ENCODE results near the gene IL12A.
A peak's percentile ranks its signal among the peaks of the same experiment; 100 is the strongest.

Gene IL12A

DNA sequence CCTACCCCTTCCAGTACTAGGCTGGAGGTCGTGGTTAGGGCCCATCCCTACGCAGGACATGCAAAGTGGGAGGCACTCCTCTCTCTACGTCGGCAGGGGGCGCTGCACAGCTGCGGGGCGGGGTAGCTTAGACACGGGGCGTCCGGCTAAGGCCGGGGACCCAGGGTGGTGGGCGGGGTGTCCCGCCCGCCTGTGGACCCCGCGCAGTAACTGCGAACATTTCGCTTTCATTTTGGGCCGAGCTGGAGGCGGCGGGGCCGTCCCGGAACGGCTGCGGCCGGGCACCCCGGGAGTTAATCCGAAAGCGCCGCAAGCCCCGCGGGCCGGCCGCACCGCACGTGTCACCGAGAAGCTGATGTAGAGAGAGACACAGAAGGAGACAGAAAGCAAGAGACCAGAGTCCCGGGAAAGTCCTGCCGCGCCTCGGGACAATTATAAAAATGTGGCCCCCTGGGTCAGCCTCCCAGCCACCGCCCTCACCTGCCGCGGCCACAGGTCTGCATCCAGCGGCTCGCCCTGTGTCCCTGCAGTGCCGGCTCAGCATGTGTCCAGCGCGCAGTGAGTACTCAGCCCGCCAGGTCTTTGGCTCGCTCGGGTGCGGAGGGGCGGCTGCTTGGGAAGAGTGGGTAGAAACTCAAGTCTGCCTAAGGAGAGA lies at the start of gene IL12A:
Gene IL12A (plus strand): TSS at position 219 of the 655 bp plus-strand sequence.
- DNase-seq, result peak; percentile 86

DNA sequence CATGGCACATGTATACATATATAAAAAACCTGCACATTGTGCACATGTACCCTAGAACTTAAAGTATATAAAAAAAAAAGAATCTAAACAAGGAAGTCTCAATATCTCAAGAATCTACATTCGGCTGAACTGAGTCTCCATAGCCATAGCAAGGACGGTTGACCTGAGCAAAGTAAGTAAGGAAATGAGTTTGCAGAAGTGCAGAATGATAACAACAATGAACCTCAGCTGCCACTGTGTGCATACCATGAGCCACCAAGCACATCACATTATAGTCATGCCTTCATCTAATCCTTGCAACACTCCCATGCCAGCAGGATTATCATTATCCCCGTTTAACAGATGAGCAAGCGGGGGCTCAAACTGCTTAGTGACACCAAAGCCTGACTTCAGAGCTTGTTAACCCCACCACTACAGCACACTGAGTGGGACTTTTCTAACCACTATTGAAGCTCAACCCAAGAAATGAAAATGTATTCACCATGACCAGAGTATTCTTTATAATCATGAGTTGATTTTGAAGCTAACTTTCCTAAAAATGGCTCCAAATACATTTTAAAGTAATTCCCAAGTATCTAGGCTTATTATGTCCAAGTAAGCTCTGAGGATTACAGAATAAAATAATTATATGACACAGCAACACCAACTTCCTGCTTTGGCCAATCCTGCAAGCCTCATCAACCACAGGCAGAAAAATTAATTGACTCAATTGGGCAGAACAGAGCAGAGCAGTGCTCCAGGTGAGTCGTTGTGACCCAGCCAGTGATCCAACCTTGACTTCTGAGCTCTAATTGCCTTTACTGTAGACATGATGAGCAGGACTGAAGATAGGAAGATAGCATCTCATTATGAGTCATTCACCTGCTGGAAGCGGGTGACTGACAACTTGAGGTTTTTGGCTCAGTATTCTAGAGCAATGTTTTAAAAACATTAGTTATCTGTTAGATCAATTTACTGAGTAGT lies 47.3 kb upstream of the IL12A start:
- DNase-seq, result no peak

GRCh38 chr3:159944781-159945180 lies 43.9 kb upstream of the IL12A start:
- no peak for DNase-seq

DNA sequence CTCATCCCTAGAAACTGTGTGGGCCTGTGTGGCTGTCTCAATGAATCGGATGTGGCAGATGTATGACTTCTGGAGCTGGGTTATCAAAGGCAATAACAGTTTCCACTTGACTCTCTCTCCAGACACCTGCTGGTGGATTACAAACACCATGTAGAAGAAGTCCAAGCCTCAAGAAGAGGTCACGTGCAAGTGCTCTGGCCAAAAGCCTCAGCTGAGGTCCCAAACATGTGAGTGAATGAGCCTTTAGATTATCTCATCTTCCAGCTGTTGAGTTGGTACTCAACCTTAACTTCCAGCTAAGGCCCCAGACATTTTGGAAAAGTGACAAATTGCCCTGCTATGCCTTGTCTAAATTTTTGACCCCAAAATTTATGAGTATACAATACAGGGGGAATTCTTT lies 42.7 kb upstream of the IL12A start:
- no peak for DNase-seq

GRCh38 chr3:159947220-159947619 lies 41.4 kb upstream of the IL12A start:
- DNase-seq, result no peak

GRCh38 chr3:159948429-159949144 lies 40.0 kb upstream of the IL12A start:
- DNase-seq, result no peak

- no peak for DNase-seq
Measured at GRCh38 chr3:159950156-159950898, 38.3 kb upstream of the IL12A start.

DNA sequence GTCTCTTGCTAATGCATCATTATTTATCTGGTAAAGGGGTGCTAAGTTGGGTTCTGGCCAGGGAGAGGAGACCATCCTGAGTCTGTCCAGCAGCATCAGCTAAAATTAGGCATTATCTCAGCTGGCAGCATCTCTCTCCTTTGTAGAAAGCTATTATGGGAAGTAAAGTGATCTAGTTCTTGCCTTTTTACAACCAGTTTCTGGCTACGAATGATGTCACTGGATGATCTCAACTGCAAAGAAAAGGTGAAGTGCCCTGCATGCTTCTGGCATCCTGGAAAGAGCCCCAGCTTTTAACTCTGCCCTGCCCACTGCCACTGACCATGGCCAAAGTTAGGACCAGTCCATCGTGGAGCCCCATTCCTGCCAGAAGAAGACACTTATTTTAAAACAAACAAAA lies 37.1 kb upstream of the IL12A start:
- DNase-seq, result no peak

DNA sequence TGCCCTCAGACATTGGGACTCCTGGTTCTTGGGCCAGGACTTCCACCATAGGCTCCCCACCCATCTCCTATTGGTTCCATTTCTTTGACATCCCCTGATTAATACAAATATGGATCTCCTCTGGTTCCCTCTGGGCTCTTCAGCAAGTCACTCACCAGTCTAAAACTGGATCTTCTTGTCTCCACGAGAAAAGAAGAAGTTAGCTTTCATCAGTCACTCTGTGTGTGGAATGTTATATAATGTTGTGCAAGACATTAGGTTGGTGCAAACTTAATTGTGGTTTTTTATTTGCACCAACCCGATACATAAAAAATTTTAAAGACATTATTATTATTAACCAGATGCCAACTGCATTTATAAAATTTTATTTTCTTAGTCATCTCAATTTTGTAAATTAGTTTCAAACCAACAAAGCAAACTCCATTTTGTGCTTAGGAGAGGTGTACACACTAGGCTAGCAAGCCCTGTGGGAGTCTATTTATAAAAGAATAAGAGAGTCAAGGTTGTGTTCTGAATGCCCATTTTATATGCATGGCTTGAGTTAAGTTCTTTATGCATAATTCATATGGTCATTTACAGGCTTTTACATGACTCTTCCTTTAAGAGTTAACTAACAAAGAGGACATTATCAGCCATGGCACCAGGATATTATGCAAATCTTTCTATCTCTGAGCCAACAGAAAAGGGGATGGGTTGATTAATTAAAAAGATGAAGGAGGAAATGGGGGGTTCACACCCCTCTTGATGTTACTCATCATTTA lies 35.1 kb upstream of the IL12A start:
- DNase-seq, result no peak

DNA sequence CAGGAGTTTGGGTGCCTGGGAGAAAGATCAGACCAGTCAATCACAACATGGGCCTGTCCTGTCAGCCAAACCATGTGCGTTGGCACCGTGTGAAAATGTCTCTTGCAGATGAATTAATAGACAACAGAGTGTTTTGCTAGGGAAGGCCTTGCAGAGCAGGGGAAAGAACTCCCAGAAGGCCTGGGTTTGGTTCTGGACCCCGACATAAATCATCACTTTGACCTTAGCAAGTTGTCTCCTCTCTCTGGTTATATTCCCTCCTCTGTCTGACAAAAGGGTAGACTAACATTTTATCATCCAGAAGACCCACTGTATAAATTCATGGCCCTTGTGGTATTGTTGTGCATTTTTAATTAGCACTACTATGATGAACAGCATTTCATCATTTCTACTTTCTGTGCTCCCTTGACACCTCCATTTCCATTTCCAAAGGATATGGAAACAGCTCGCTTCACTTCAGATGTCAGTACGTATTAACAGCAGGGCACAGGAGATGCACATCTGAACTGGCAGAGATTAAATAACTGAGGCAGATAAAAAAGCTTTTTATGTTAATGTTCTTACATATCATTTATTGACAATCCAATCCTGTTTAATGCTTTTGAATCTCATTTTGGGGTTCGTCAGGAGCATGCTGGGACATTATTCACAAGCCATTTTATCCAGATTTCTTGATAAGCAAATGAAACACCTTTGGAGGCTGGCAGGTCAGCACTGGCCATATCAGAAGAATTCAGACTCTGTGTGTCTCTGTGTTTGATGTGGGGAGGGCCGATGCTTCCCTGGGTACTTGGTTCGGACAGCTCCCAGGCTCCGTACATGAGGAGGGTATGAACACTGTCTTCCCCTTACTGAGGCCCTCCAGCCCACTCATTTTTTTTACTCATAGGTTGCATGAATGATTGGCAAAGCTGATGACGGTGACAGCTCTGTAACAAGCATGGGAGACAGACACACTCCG lies 28.2 kb upstream of the IL12A start:
- DNase-seq, result no peak

DNA sequence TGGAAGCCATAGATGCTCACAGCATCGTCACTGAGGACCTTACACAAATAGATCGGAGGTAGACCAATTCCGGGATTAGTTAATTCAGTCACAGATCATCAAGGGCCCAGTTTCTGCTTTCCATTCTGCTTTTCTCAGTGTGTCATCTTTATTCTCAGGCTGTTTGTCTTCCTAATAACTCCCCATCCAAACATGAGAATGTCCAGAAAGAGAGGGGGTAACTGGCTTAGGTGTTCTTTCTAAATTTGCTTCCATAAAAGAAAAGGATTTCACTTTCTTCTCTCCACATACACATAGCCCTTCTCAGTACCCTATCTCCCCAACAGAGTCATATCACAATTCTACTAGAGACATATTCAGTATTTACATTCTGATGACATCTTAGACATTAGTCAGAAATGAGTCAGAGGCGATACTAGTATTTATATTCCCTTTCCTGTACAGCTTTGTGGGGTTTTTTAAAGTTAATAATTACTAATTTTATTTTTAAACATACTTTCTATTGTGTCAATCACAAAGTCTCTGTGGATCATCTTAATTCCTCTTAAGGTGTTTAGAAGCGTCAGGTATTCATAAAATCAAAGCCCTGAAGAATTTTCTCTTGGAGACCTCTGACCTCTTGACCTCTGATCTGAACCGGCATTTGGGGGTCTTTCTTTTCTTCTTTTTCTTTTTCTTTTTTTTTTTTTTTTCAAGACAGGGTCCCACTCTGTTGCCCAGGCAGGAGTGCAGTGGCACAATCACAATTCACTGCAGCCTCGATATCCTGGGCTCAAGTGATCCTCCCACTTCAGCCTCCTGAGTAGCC lies 24.3 kb upstream of the IL12A start:
- no peak for DNase-seq

- DNase-seq, result no peak
Measured at GRCh38 chr3:159971311-159971710, 17.3 kb upstream of the IL12A start.

- DNase-seq, result no peak
Measured at GRCh38 chr3:159977295-159977694, 11.3 kb upstream of the IL12A start.

DNA sequence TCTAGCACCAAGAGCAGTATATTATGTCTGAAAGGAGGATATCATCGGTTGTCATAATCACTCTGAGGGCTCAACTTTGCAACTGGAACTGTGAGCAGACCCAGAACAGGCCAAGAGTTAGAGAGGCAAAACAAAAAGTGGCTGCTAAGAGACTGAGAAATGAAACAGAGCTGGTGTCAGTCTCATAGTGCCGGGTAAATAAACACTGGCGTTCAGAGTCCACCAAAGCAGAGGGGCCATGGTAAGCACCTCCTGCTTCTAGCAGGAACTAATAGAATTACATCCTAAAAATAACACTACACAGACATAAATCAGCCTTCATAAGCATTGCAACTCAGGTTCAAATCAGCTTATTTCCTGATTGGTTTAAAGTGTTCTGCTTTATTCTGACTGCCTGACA lies 10.3 kb upstream of the IL12A start:
- no peak for DNase-seq

GRCh38 chr3:159978918-159979703 lies 9.5 kb upstream of the IL12A start:
- DNase-seq, result no peak

GRCh38 chr3:159982442-159982974 lies 6.1 kb upstream of the IL12A start:
- DNase-seq, result no peak

DNA sequence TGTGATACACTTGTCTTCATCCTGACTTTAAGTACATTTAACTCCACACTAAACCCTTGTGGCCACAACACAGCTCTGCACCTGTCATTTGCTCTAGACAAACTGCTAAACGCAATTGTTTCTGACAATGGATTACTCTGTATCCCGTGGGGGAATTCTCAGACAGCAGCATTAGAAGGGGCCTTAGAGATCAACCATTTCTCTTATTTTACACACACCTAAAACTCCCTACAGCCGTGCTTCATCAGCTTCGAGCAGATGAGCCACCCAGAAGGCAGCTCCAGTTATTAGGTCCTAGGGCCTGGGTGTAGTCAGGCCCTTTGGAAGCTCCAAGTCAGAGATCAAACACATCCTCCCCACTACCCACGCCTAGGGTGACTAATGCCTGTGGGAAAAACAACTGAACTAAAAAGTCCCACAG lies 1.3 kb upstream of the IL12A start:
- no peak for DNase-seq

GRCh38 chr3:159989973-159990846 lies 1.6 kb downstream of the IL12A start:
- no peak for DNase-seq

Data from right hindlimb (tissue), 1 donor.